ENCODE measurements around the gene NDUFB7. TPM values are rescaled to one million over a fixed set of nuclear protein-coding genes. Genes with fewer than 3 reads are reported as not detected.

Gene NDUFB7
- total and polyA plus RNA-seq, 2 experiments from 2014 or later, result 244 to 316 TPM

DNA sequence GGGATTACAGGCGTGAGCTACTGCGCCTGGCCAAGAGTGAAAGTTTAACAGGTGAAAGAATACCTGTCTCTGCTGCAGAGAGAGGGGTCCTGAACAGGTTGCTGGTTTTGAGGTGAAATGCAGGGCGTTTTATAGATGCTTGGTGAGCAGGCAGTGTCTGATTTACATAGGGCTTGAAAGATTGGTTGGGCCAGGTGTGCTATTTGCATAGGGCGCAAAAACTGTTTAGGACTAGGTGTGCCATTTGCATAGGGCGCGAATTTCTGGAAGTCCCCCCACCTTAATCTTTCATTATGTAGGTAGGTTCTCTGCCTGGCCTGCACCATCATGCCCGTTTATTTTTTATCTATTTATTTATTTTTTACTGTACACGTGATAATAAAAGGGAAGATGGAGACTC lies 4.5 kb upstream of the NDUFB7 start:
- Histone ChIP-seq H4K20me1 (ENCODE audit: insufficient read depth) (no peaks in the 10 kb centered on the region), H3K79me2 (ENCODE audit: insufficient read depth) (peaks cover 5% of the 10 kb centered on the region), H3K4me1 (ENCODE audit: insufficient read depth) (peaks cover 4% of the 10 kb centered on the region), H3K9ac (no peak overlapping the region), H3K27me3 (replicated peaks; ENCODE audit: insufficient read depth) (no peaks in the 10 kb centered on the region), H3K9me3 (ENCODE audit: low read depth) (no peaks in the 10 kb centered on the region), H3K4me2 (ENCODE audit: unreplicated experiment) (no peak overlapping the region), H3K4me3 (no peak overlapping the region), H3K36me3 (ENCODE audit: low read depth) (no peaks in the 10 kb centered on the region), H3K9me2 (ENCODE audit: insufficient read depth) (no peaks in the 10 kb centered on the region), H3F3A (ENCODE audit: insufficient read depth) (no peaks in the 10 kb centered on the region), H2AFZ (no peak overlapping the region), H3K27ac (no peak overlapping the region)
- no peak for DNase-seq
- in situ Hi-C loops (cut with MboI), result no loop called here
- 60 to 62% methylated on average over 8 of the region's 8 CpGs for WGBS, 2 experiments (ENCODE audit: low coverage in 1 of 2, low lambda C conversion rate in 2 of 2, missing lambda C conversion rate in 2 of 2)
- TF ChIP-seq EZH2phosphoT487 (IDR thresholded peaks at IDR 0.05; ENCODE audit: insufficient read depth, low read depth) (no peak), EZH2 (IDR thresholded peaks at IDR 0.05; ENCODE audit: insufficient read depth, poor library complexity, severe bottlenecking) (no peak)

DNA sequence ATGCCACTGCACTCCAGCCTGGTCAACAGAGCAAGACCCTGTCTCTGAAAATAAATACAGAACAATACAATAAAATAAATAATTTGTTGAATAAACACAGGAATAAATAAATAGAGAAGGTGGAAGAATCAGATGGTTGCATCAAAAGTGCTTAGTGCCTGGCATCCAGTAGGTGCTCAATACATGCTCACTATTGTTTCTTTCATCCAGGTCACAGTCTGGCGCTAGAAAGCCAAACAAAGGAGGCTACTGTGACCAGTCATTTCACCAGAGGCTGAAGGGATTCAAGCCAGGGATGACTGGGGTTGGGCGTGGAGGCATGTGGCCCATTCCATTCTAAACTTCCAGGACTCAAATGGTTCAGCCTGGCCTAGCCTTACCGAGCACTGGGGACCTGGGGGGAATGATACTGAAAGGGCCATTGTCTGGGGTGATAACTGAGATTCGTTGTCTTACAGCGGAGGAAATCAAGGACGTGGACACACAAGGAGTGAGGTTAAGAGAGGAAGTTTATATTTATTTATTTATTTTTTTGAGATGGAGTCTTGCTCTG lies 3.6 kb upstream of the NDUFB7 start:
- WGBS, 2 experiments (ENCODE audit: low coverage in 1 of 2, low lambda C conversion rate in 2 of 2, missing lambda C conversion rate in 2 of 2), result 74 to 77% methylated on average over 6 of the region's 6 CpGs
- H3K4me1 ChIP-seq (ENCODE audit: insufficient read depth), result peaks cover 4% of the 10 kb centered on the region
- H3K27me3 ChIP-seq (replicated peaks; ENCODE audit: insufficient read depth), result no peaks in the 10 kb centered on the region
- H4K20me1 ChIP-seq (ENCODE audit: insufficient read depth), result no peaks in the 10 kb centered on the region
- no peak overlapping the region for H2AFZ ChIP-seq
- no peak overlapping the region for H3K4me2 ChIP-seq (ENCODE audit: unreplicated experiment)
- no peaks in the 10 kb centered on the region for H3K9me2 ChIP-seq (ENCODE audit: insufficient read depth)
- no peak overlapping the region for H3K27ac ChIP-seq
- H3K36me3 ChIP-seq (ENCODE audit: low read depth), result no peaks in the 10 kb centered on the region
- H3K9ac ChIP-seq, result no peak overlapping the region
- H3K79me2 ChIP-seq (ENCODE audit: insufficient read depth), result peaks cover 14% of the 10 kb centered on the region
- TF ChIP-seq EZH2phosphoT487 (IDR thresholded peaks at IDR 0.05; ENCODE audit: insufficient read depth, low read depth) (no peak), EZH2 (IDR thresholded peaks at IDR 0.05; ENCODE audit: insufficient read depth, poor library complexity, severe bottlenecking) (no peak)
- H3F3A ChIP-seq (ENCODE audit: insufficient read depth), result no peaks in the 10 kb centered on the region
- in situ Hi-C loops (cut with MboI), result no loop called here
- no peaks in the 10 kb centered on the region for H3K9me3 ChIP-seq (ENCODE audit: low read depth)
- peak; percentile 24 for DNase-seq
- no peak overlapping the region for H3K4me3 ChIP-seq

DNA sequence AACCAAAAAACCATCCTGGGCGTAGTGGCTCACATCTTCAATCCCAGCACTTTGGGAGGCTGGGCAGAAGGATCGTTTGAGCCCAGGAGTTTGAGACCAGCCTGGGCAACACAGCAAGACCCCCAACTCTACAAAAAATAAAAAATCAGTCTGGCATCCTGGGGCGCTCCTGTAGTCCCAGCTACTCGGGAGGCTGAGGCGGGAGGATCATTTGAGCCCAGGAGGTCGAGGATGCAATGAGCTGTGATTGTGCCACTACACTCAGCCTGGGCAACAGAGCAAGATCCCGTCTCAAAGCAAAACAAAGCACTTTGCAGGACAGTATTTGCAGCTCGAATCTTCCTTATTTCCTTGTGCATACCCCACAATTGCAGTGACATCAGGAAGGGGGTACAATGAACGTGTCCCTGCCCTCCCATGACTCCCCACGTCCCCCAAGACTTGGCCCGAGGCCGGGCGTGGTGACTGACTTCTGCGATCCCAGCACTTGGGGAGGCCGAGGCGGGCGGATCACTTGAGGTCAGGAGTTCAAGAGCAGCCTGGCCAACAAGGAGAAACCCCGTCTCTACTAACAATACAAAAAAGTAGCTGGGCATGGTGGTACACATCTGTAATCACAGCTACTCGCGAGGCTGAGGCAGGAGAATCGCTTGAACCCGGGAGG lies 870 bp downstream of the NDUFB7 start:
- Histone ChIP-seq H4K20me1 (ENCODE audit: insufficient read depth) (no peaks in the 10 kb centered on the region), H3K4me1 (ENCODE audit: insufficient read depth) (peaks cover 4% of the 10 kb centered on the region), H3K79me2 (ENCODE audit: insufficient read depth) (peaks cover 40% of the 10 kb centered on the region), H3K27me3 (replicated peaks; ENCODE audit: insufficient read depth) (no peaks in the 10 kb centered on the region), H3K36me3 (ENCODE audit: low read depth) (no peaks in the 10 kb centered on the region), H3K4me3 (peak overlapping the region; percentile 98), H3K9me3 (ENCODE audit: low read depth) (no peaks in the 10 kb centered on the region), H3K9ac (peak overlapping the region; percentile 84), H3K9me2 (ENCODE audit: insufficient read depth) (no peaks in the 10 kb centered on the region), H3K4me2 (ENCODE audit: unreplicated experiment) (peak overlapping the region; percentile 80), H2AFZ (peak overlapping the region; percentile 94), H3K27ac (no peak overlapping the region), H3F3A (ENCODE audit: insufficient read depth) (no peaks in the 10 kb centered on the region)
- DNase-seq, result no peak
- TF ChIP-seq EZH2 (IDR thresholded peaks at IDR 0.05; ENCODE audit: insufficient read depth, poor library complexity, severe bottlenecking) (no peak), EZH2phosphoT487 (IDR thresholded peaks at IDR 0.05; ENCODE audit: insufficient read depth, low read depth) (no peak)
- WGBS, 2 experiments (ENCODE audit: low coverage in 1 of 2, low lambda C conversion rate in 2 of 2, missing lambda C conversion rate in 2 of 2), result 31% methylated on average over 22 of the region's 22 CpGs
- in situ Hi-C loops (cut with MboI), result loop anchor here (5.0 kb wide), 1 partner anchor 116 kb away; no protein-coding TSS in a partner anchor

DNA sequence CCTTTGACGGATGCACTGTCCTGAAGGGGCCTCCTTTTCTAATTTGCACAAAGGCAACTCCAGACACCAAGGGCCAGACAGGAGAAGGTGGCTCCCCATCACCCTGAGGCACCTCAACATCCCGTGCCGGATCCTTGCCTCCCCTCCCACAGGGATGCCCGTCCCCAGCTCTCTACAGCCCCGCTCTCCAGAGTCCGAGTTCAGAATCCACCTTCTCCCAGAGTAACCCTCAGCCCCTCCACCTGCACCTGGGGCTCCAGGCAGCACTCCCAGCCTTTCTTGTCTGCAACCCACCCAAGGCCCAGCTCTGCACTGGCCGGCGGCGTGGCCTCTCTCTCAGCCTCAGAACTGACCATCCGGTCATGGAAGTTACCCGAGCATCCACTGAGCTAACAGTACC lies 4.8 kb downstream of the NDUFB7 start:
- Histone ChIP-seq H4K20me1 (ENCODE audit: insufficient read depth) (no peaks in the 10 kb centered on the region), H3K4me2 (ENCODE audit: unreplicated experiment) (no peak overlapping the region), H3K9ac (no peak overlapping the region), H3F3A (ENCODE audit: insufficient read depth) (no peaks in the 10 kb centered on the region), H3K4me1 (ENCODE audit: insufficient read depth) (no peaks in the 10 kb centered on the region; the same call in 1 of the 2 replicates), H3K27me3 (replicated peaks; ENCODE audit: insufficient read depth) (no peaks in the 10 kb centered on the region), H3K79me2 (ENCODE audit: insufficient read depth) (peaks cover 40% of the 10 kb centered on the region), H2AFZ (no peak overlapping the region), H3K27ac (no peak overlapping the region), H3K36me3 (ENCODE audit: low read depth) (no peaks in the 10 kb centered on the region), H3K9me2 (ENCODE audit: insufficient read depth) (no peaks in the 10 kb centered on the region), H3K9me3 (ENCODE audit: low read depth) (no peaks in the 10 kb centered on the region), H3K4me3 (no peak overlapping the region)
- TF ChIP-seq EZH2phosphoT487 (IDR thresholded peaks at IDR 0.05; ENCODE audit: insufficient read depth, low read depth) (no peak), EZH2 (IDR thresholded peaks at IDR 0.05; ENCODE audit: insufficient read depth, poor library complexity, severe bottlenecking) (no peak)
- no peak for DNase-seq
- in situ Hi-C loops (cut with MboI), result no loop called here
- 78 to 79% methylated on average over 10 to 11 of the region's 11 CpGs for WGBS, 2 experiments (ENCODE audit: low coverage in 1 of 2, low lambda C conversion rate in 2 of 2, missing lambda C conversion rate in 2 of 2)

All from GM23248 (cell line).